ENCODE results near the gene BCL2L14. TPM values are rescaled to one million over a fixed set of nuclear protein-coding genes. Genes with fewer than 3 reads are reported as not detected.
A peak's percentile ranks its signal among the peaks of the same experiment; 100 is the strongest.

BCL2L14 gene
- total and polyA plus RNA-seq, 9 of the 15 experiments (the other 6 are each of a cell fraction or from before 2014, with no cell fraction given) = not detected

DNA sequence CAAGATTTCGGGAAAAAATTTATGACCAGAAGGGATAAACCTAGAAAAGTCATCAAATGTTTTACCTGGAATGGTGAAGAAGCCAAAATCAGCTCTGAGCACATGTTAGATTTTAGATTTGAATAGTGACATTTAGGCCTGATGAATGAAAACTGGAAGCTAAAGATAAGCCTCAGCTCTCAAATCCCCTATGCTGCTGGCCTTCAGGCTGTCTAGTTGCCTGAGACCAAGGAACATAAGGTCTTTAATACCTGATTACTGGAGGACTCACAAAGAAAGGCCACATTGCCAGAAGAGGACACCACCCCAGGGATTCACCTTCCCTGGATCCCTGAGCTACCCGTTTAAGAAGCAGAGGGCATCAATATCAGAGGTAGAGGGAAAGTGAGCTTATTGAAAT lies 56.6 kb downstream of the BCL2L14 start (continued):
- TF ChIP-seq, protein P1, sequence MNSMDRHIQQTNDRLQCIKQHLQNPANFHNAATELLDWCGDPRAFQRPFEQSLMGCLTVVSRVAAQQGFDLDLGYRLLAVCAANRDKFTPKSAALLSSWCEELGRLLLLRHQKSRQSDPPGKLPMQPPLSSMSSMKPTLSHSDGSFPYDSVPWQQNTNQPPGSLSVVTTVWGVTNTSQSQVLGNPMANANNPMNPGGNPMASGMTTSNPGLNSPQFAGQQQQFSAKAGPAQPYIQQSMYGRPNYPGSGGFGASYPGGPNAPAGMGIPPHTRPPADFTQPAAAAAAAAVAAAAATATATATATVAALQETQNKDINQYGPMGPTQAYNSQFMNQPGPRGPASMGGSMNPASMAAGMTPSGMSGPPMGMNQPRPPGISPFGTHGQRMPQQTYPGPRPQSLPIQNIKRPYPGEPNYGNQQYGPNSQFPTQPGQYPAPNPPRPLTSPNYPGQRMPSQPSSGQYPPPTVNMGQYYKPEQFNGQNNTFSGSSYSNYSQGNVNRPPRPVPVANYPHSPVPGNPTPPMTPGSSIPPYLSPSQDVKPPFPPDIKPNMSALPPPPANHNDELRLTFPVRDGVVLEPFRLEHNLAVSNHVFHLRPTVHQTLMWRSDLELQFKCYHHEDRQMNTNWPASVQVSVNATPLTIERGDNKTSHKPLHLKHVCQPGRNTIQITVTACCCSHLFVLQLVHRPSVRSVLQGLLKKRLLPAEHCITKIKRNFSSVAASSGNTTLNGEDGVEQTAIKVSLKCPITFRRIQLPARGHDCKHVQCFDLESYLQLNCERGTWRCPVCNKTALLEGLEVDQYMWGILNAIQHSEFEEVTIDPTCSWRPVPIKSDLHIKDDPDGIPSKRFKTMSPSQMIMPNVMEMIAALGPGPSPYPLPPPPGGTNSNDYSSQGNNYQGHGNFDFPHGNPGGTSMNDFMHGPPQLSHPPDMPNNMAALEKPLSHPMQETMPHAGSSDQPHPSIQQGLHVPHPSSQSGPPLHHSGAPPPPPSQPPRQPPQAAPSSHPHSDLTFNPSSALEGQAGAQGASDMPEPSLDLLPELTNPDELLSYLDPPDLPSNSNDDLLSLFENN (IDR thresholded peaks at IDR 0.05; ENCODE audit: low read depth in 2 of 2, low read length in 2 of 2) = no peak
- TF ChIP-seq HEY1 (CRISPR knock-in tag; IDR thresholded peaks at IDR 0.05; ENCODE audit: borderline replicate concordance) = no peak
- no peak for TF ChIP-seq ZNF408 (CRISPR knock-in tag; IDR thresholded peaks at IDR 0.05; ENCODE audit: low read depth)
- TF ChIP-seq L3MBTL2 (IDR thresholded peaks at IDR 0.05) = no peak
- no peak for TF ChIP-seq ZKSCAN1 (IDR thresholded peaks at IDR 0.05; ENCODE audit: low read depth, low read length)
- TF ChIP-seq SRSF3 (IDR thresholded peaks at IDR 0.05; ENCODE audit: insufficient read depth, low read length) = no peak
- TF ChIP-seq, protein P2, sequence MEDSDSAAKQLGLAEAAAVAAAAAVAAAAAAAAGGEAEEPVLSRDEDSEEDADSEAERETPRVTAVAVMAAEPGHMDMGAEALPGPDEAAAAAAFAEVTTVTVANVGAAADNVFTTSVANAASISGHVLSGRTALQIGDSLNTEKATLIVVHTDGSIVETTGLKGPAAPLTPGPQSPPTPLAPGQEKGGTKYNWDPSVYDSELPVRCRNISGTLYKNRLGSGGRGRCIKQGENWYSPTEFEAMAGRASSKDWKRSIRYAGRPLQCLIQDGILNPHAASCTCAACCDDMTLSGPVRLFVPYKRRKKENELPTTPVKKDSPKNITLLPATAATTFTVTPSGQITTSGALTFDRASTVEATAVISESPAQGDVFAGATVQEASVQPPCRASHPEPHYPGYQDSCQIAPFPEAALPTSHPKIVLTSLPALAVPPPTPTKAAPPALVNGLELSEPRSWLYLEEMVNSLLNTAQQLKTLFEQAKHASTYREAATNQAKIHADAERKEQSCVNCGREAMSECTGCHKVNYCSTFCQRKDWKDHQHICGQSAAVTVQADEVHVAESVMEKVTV (CRISPR knock-in tag; IDR thresholded peaks at IDR 0.05) = no peak
- peak; percentile 67 for TF ChIP-seq TEAD4 (IDR thresholded peaks at IDR 0.05; ENCODE audit: low read length)
- TF ChIP-seq TEAD4 (CRISPR knock-in tag; IDR thresholded peaks at IDR 0.05; ENCODE audit: borderline replicate concordance) = no peak
- TF ChIP-seq MXI1 (IDR thresholded peaks at IDR 0.05; ENCODE audit: low read depth, low read length) = no peak
- TF ChIP-seq ETV5 (CRISPR knock-in tag; IDR thresholded peaks at IDR 0.05; ENCODE audit: low read depth) = no peak
- TF ChIP-seq HNRNPL (IDR thresholded peaks at IDR 0.05; ENCODE audit: low read depth, low read length) = no peak
- TF ChIP-seq FOXA1 (IDR thresholded peaks at IDR 0.05; ENCODE audit: borderline replicate concordance) = no peak
- no peak for TF ChIP-seq PRMT5 (CRISPR knock-in tag; IDR thresholded peaks at IDR 0.05)
- TF ChIP-seq RBBP5 (IDR thresholded peaks at IDR 0.05; ENCODE audit: borderline replicate concordance, insufficient read depth, low read length, poor library complexity, severe bottlenecking) = no peak
- TF ChIP-seq KLF13 (tag; IDR thresholded peaks at IDR 0.05; ENCODE audit: borderline replicate concordance, low read depth) = no peak
- no peak for TF ChIP-seq ZNF133 (CRISPR knock-in tag; IDR thresholded peaks at IDR 0.05)
- no peak for TF ChIP-seq CCAR2 (IDR thresholded peaks at IDR 0.05; ENCODE audit: low read depth, low read length)
- TF ChIP-seq SETDB1 (IDR thresholded peaks at IDR 0.05; ENCODE audit: low read length) = no peak

Data from K562 (cell line).